NCI-H146 (cell line): ENCODE data around the gene OR10A6.

Experiments
- DNase-seq: peaks from one replicate; lab custom pipeline; 2025; lab: John Stamatoyannopoulos, UW

OR10A6 gene

GRCh38 chr11:7910286-7910788 lies 20.7 kb downstream of the OR10A6 start:
- DNase-seq, result no peak

- no peak for DNase-seq
Measured at GRCh38 chr11:7909585-7910285, 21.3 kb downstream of the OR10A6 start.

- no peak for DNase-seq
Measured at GRCh38 chr11:7907121-7907520, 23.9 kb downstream of the OR10A6 start.

GRCh38 chr11:7906481-7906880 lies 24.6 kb downstream of the OR10A6 start:
- no peak for DNase-seq

GRCh38 chr11:7905961-7906429 lies 25.1 kb downstream of the OR10A6 start:
- DNase-seq, result no peak

GRCh38 chr11:7905549-7905948 lies 25.5 kb downstream of the OR10A6 start:
- DNase-seq, result no peak

- no peak for DNase-seq
Measured at GRCh38 chr11:7904917-7905316, 26.2 kb downstream of the OR10A6 start.

GRCh38 chr11:7903940-7904339 lies 27.1 kb downstream of the OR10A6 start:
- no peak for DNase-seq

- DNase-seq, result no peak
Measured at GRCh38 chr11:7901319-7901854, 29.7 kb downstream of the OR10A6 start.

GRCh38 chr11:7900686-7901085 lies 30.4 kb downstream of the OR10A6 start:
- no peak for DNase-seq

GRCh38 chr11:7899418-7899817 lies 31.6 kb downstream of the OR10A6 start:
- no peak for DNase-seq

GRCh38 chr11:7898666-7899283 lies 32.3 kb downstream of the OR10A6 start:
- no peak for DNase-seq

GRCh38 chr11:7896009-7896785 lies 34.9 kb downstream of the OR10A6 start:
- DNase-seq, result no peak

GRCh38 chr11:7894251-7894650 lies 36.8 kb downstream of the OR10A6 start:
- no peak for DNase-seq

GRCh38 chr11:7893796-7894195 lies 37.3 kb downstream of the OR10A6 start:
- no peak for DNase-seq

GRCh38 chr11:7892840-7893254 lies 38.2 kb downstream of the OR10A6 start:
- DNase-seq, result peak; percentile 23

- no peak for DNase-seq
Measured at GRCh38 chr11:7892059-7892699, 38.9 kb downstream of the OR10A6 start.

GRCh38 chr11:7890417-7891172 lies 40.5 kb downstream of the OR10A6 start:
- no peak for DNase-seq

GRCh38 chr11:7889985-7890384 lies 41.1 kb downstream of the OR10A6 start:
- no peak for DNase-seq

- DNase-seq, result no peak
Measured at GRCh38 chr11:7882860-7883259, 48.2 kb downstream of the OR10A6 start.
